Activated T-cell treated with anti-CD3 and anti-CD28 coated beads, Interleukin-2, amount 50 U/mL, for 1 hour (primary cell): ENCODE data around the gene ELMO1.

Experiments used
- DNase-seq: peaks from one replicate; pipeline ENCODE4 v3.0.0-alpha.2; 2020

Gene ELMO1

DNA sequence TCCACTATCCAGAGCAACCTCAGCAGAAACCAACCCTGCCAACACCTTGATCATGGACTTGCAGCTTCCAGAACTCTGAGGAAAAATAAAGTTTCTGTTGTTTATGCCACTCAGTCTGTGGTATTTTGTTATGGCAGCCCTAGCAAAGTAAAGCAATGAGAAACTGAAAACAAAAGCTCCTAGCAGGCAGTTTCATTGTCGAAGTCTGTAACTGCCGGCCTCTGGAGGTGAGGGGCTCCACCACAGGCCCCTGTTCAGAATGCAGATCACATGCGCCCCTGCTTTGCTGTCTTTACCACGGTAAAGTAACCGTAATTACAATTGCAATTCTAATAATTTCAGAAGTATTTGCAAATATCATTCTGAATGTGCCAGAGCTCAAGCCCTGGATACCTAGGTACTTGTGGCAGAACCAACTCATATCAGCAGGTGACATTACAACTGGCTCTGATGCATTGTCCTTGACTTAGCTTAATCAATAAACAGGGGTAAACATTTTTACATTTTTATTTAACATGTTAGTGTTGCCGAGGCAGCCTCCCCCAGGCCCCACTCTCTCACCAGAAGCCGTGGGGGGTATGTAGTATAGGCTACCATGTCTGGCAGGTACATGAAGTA lies 193.2 kb downstream of the ELMO1 start:
- no peak for DNase-seq

DNA sequence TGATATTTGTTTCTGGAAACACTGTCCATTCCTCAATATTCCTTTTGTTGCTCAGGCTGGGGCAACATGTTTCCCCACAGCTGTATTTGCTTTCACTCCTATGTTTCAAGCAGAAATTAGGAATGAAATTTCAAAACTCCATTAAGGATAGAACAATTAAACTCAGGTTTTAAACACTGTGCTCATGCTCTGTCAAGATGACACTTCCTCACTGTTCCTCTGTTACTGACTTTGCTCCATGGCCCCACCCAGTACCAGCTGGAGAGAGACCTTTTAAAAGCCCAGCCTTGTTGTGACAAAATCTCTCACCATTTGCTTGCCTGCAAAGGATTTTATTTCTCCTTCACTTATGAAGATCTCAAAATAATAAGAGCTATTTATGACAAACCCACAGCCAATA lies 197.4 kb downstream of the ELMO1 start:
- no peak for DNase-seq

DNA sequence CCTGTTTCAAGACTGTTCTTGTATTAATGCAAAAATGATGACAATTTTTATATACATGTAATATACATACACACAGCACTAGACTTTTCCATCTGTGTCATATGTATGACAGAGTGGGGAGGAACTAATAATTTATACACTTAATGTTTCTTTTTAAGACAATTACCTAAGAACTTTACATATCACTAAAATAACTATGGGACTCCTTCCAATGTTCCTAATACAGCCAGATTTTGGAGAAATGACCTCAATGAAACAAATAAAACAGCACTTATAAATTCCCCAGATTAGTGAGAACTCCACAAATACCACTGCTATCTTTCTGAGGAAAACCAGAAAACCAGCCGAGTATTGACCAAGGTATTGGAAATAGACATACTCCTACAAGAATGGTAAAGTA lies 199.4 kb downstream of the ELMO1 start:
- no peak for DNase-seq

GRCh38 chr7:37248396-37248861 lies 200.2 kb downstream of the ELMO1 start:
- no peak for DNase-seq

GRCh38 chr7:37247861-37248260 lies 200.8 kb downstream of the ELMO1 start:
- no peak for DNase-seq

DNA sequence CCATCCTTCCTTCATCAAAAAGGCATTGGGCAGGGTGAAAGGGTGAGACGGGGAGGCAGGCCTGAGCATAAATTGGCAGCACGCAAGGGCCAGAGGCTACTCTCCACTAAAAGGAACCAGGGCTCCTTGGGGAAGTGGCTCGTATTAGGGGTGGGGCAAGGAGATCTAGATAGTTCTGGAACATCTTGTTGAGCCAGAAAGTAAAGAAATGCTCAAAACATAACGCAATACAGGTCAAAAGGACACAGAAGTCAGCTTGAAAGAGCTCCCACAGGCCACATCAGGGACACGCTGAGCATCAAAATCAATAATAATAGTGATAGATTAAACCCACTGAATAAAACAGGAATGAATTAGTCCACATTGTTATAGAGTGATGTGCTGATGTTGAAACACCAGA lies 203.1 kb downstream of the ELMO1 start:
- DNase-seq = no peak

GRCh38 chr7:37236906-37237305 lies 211.8 kb downstream of the ELMO1 start:
- no peak for DNase-seq

GRCh38 chr7:37235813-37236212 lies 212.9 kb downstream of the ELMO1 start:
- DNase-seq = no peak

- DNase-seq = no peak
These were observed 213.7 kb downstream of the ELMO1 start for GRCh38 chr7:37234928-37235327.

- DNase-seq = no peak
These were observed 214.3 kb downstream of the ELMO1 start for GRCh38 chr7:37234334-37234733.

GRCh38 chr7:37231613-37232012 lies 217.1 kb downstream of the ELMO1 start:
- DNase-seq = no peak

- no peak for DNase-seq
These were observed 218.4 kb downstream of the ELMO1 start for GRCh38 chr7:37230221-37230620.

DNA sequence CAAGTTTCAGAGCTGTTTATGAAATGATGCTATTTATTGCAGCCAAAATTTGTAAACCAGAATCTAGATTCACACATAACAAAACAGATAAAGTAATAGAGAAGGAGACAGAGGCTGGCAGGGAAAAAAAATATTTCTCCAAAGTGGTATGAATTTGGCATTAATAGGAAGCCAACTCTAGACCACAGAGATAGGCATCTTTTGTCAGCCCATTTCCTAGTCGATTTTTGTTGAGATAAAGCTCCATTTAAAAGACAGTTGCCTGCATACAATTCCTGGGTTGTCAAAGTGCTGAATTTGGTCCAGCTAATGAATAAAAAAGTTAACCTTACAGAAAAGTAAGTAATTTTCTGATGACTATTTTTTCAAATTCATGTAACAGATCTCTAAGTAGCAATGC lies 219.3 kb downstream of the ELMO1 start:
- DNase-seq = no peak

GRCh38 chr7:37225285-37225969 lies 223.2 kb downstream of the ELMO1 start:
- DNase-seq = no peak

DNA sequence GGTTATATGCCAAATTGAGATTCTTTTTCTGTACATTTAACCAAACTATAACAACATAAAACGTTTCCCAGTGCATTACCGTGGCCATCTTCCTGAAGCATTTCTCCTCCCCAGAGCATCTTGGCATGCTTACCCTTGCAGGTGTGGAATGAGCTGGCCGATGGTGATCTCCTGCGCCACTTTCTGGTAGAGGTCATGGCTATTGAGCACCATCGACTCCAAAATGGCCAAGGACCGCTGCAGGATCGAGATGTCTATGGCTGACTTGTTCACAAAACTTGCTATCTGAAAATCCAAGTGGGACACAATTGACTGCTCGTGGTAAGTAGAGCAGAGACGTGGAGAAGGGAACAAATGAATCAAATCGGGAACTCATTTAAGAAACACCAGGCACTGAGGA lies 223.9 kb downstream of the ELMO1 start:
- no peak for DNase-seq

DNA sequence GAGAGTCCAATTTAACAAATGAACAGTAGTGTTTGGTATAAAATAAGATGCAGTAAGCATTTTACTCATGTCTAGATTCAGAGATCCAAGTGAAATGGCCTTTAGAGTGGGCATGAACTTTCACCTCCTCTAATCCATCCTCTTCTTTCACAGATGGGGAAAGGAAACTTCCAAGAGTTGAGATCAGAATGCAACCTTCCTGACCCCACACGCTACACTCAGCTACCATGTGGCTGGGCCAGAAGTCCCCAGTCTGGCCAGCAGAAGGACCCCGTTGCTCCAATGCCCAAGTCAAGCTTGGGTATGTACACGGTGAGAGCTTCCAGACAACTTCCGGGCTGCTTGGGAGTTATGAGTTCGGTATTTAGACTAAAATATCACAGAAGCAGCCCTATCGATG lies 228.0 kb downstream of the ELMO1 start:
- no peak for DNase-seq

DNA sequence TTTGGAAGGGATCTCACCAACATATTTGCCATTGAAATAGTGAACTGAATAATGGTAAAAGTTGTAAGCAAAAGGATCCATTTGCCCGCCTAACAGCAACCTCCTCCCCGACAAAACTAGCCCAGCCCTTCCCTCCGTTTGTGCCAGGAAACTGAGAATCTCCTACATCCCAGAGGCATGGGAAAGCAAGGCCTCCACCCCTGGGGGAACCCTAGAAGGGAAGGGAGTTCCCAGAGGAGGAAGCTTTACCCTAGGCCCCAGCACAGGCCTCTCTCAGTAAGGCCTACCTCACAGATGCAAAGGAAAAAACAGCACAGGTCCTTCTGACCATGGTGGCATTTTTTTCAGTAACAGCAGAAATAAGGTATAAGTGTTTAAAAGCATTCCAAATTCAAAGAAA lies 229.7 kb downstream of the ELMO1 start:
- DNase-seq = no peak

- no peak for DNase-seq
These were observed 231.7 kb downstream of the ELMO1 start for GRCh38 chr7:37216923-37217322.

DNA sequence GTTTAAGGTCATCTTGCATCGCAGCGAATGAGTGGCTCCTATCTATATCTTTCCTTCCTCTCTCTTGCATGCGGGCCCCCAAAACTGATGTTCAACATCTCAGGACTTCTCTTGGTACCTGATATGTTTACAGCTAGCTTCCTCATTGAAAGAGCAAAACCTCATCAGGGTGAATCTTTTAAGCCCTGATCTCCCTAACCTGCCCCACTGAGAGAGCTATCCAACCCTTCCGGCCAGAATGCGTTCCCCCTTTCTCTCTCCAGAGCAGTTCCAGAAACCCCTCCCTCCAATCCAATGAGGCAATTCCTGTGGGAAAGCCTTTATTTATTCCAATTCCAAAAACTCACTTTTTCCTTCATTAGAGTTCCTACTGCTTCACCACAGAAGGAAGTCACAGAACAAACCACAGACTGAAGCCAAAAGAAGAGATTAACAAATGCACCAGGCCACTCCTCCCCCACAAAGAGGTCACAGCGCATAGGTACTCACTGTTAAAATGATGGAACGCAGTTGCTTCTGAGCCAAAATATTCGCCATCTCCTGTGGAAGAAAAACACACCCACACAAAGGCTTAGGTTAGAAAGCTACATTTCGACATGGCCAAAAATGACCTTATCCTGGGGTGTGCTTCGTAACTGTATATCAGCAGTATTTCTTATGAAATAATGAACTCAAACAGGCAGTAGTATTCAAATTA lies 232.4 kb downstream of the ELMO1 start:
- no peak for DNase-seq

GRCh38 chr7:37215290-37215923 lies 233.3 kb downstream of the ELMO1 start:
- no peak for DNase-seq

GRCh38 chr7:37212556-37212955 lies 236.1 kb downstream of the ELMO1 start:
- DNase-seq = no peak

DNA sequence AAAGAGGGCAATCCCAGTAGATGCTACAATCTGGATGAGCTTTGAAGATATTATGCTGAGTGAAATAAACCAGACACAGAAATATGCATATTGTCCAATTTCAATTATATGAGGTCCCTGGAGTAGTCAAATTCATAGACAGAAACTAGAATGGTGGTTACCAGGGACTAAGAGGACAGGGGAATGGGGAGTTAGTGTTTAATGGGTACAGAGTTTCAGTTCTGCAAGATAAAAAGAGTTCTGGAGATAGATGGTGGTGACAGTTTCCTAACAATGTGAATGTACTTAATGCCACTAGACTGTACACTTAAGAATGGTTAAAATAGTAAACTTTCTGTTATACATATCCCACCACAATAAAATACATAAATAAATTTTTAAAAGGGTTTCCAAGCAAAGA lies 236.6 kb downstream of the ELMO1 start:
- no peak for DNase-seq

- DNase-seq = no peak
These were observed 237.4 kb downstream of the ELMO1 start for GRCh38 chr7:37211097-37211880.
